Thyroid gland (tissue), 4 donors: ENCODE results near the gene PRPF6. TPM values are rescaled to one million over a fixed set of nuclear protein-coding genes. Genes with fewer than 3 reads are reported as not detected.
"Not testable (repeated sequence)": the region's sequence is repeated elsewhere in the genome, so short reads cannot be mapped to it uniquely, and the experiment has no call there.

Experiments used
- DNase-seq, 2 donors: peaks; one replicate each; pipeline ENCODE4 v3.0.0-alpha.2; 2019
- H3K27ac ChIP-seq, 3 donors: fragments of 200-600 bp; sonication (generic); 1 replicate in 2 of 3; 2 replicates in 1 of 3; pipeline ENCODE4 v1.5.1; 2016 to 2019; ENCODE audit warnings: mild to moderate bottlenecking in 1 of 3, moderate library complexity in 1 of 3
- H3K27me3 ChIP-seq: fragments of 200-600 bp; sonication (generic); one replicate; pipeline ENCODE4 v1.5.1; 2019
- H3K36me3 ChIP-seq, 2 donors: fragments of 200-600 bp; sonication (generic); one replicate each; pipeline ENCODE4 v1.5.1; 2016 to 2019
- H3K4me1 ChIP-seq, 2 donors: fragments of 200-600 bp; sonication (generic); one replicate each; pipeline ENCODE4 v1.5.1; 2017 to 2019
- H3K4me3 ChIP-seq, 3 donors: fragments of 200-600 bp; sonication (generic); replicated peaks in 1 of 3; 1 replicate in 2 of 3; 2 replicates in 1 of 3; pipeline ENCODE4 v1.5.1; 2016; ENCODE audit warnings: mild to moderate bottlenecking in 1 of 3
- H3K9me3 ChIP-seq: fragments of 200-600 bp; sonication (generic); one replicate; pipeline ENCODE4 v1.5.1; 2017
- CTCF ChIP-seq, 6 experiments: fragments of 200-600 bp in 3 of 6; fragments of 450-650 bp in 3 of 6; sonication (generic) in 3 of 6; IDR thresholded peaks; one replicate each; pipeline ENCODE4 v1.5.1; 2016 to 2019; ENCODE audit warnings: antibody characterized with exemption in 6 of 6, mild to moderate bottlenecking in 2 of 6, inconsistent platforms in 1 of 6, moderate library complexity in 1 of 6
- POLR2A ChIP-seq, 2 donors: fragments of 450-650 bp; IDR thresholded peaks; one replicate each; pipeline ENCODE4 v1.6.1; 2017; ENCODE audit warnings: antibody characterized with exemption in 2 of 2, mild to moderate bottlenecking in 2 of 2, moderate library complexity in 1 of 2
- WGBS, 2 donors: methylation state at CpG; one replicate each; pipeline ENCODE4 v1.1.5; 2017; 5-methylcytosine and 5-hydroxymethylcytosine counted together
- intact Hi-C: fragments of 100-400 bp; cut with DNase I; formaldehyde crosslinking; loops from one replicate; pipeline ENCODE4 v1.15.1; 2023
- total RNA-seq, 4 donors: library from RNA; depleted of rRNA; stranded (reverse); fragments of >200 nt; gene quantifications; one replicate each; pipeline ENCODE4 v1.2.3, GENCODE V29; 2016

The PRPF6 gene
- total RNA-seq, 4 donors from 2014 or later: 62.8 to 76.2 (median 70.1) TPM

DNA sequence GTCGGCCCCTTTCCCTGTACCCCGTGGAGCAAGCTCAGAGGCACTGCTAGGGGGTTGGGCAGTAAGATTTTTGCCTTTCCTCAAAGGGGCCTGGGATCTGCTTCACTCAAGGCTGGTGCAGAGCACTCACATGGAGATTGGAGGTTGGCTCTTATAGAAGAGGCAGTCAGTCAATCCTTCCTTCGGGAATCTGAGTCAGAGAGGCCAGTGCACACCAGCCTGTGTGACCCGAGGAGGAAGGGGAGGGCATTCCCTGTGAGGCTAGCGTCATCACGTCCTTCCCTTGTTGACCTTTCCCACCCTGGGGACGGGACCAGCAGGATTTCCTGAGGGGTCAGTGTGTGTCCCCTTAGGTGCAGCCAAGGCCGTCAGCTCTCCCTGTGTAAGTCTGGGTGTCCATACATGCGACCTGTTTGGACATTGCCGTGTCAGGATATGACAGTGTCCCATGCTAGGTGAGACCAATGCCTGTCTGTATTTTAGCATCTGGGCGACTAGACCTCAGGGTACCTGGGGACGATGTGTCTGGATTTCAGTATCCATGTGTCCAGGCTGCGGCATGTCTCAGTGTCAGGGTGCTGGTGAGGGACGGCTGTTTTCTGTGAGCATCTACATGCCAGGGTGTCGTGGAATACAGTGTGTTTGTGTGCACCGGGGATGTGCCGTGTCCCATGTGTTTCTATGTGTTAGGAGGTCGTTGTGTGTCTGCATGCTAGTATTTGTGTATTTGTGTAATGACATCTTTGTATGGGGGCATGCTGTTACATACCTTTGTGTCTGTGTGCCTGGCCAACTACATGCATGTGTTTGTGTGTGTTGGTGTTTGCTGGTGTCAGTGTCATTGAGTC is 8.4 kb upstream of the PRPF6 start:
- H3K27me3 ChIP-seq: no peaks in the 10 kb centered on the region
- H3K27ac ChIP-seq: no peak overlapping the region
- no peak for DNase-seq
- no peaks in the 10 kb centered on the region for H3K9me3 ChIP-seq
- WGBS, 2 donors: 78 to 83% methylated on average over 13 to 15 of the region's 18 CpGs
- H3K36me3 ChIP-seq: peaks cover 0 to 2% of the 10 kb centered on the region in 2 donors
- TF ChIP-seq CTCF (IDR thresholded peaks at IDR 0.05): no peak
- TF ChIP-seq POLR2A (IDR thresholded peaks at IDR 0.05): no peak
- peaks cover 11 to 24% of the 10 kb centered on the region in 2 donors for H3K4me1 ChIP-seq
- intact Hi-C loops: loop anchor here (5.0 kb wide), 1 partner anchor 475 kb away; the partner anchor contains the start of gene EEF1A2
- no peak overlapping the region for H3K4me3 ChIP-seq

- WGBS, 2 donors: 89 to 96% methylated on average over 3 of the region's 3 CpGs
- TF ChIP-seq POLR2A (IDR thresholded peaks at IDR 0.05) (no peak), CTCF (IDR thresholded peaks at IDR 0.05) (no peak)
- H3K4me3 ChIP-seq: no peak overlapping the region
- no peaks in the 10 kb centered on the region for H3K27me3 ChIP-seq
- H3K27ac ChIP-seq: no peak overlapping the region
- no peak for DNase-seq
- H3K36me3 ChIP-seq: no peaks in the 10 kb centered on the region
- peaks cover 11 to 24% of the 10 kb centered on the region in 2 donors for H3K4me1 ChIP-seq
- no peaks in the 10 kb centered on the region for H3K9me3 ChIP-seq
- intact Hi-C loops: loop anchor here (5.0 kb wide), 1 partner anchor 476 kb away; the partner anchor contains the start of gene EEF1A2
Observed at GRCh38 chr20:63973160-63973479, 7.8 kb upstream of the PRPF6 start.

DNA sequence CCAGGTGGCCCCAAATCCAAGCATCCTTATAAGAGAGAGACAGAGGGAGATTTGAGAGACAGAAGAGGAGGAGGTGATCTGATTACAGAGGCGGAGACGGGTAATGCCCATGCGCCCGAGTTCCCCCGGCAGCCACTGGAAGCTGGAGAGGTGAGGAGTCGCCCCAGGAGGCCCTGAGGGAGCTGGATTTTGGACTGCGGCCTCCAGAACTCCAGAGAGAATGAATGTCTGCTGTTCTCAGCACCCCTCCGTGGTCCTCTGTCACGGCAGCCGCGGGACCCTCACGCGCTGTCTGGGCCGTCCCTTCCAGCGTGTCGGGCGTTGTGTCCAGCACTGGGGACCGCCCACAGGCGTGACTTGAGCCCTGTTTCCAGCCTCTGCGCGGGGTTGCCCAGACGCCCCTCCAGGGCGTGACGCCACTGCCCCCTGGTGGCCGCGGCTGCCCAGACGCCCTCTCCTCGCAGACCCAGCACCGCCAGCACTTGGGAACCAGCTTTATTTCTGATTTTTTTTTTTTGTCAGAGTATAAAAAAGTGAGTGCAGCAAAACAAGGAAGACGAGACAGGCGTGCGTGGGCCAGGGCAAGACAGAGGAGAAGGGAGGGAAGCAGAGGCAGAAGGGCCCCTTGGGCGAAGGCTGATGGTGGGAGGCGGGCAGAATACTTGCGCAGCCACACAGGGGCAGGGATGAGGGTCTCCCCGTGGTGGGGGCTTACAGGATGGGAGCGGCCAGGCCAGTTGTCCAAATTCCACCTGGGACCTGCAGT is 7.1 kb upstream of the PRPF6 start:
- Histone ChIP-seq H3K4me1 (peaks cover 10 to 23% of the 10 kb centered on the region in 2 donors), H3K36me3 (no peaks in the 10 kb centered on the region), H3K27ac (no peak overlapping the region), H3K9me3 (no peaks in the 10 kb centered on the region), H3K27me3 (no peaks in the 10 kb centered on the region), H3K4me3 (no peak overlapping the region)
- intact Hi-C loops: loop anchor here (2.0 to 5.0 kb wide), 2 partner anchors 437 to 477 kb away; partner anchors contain the start of genes EEF1A2 and PTK6
- 11 to 12% methylated on average over 31 to 37 of the region's 37 CpGs for WGBS, 2 donors
- TF ChIP-seq POLR2A (IDR thresholded peaks at IDR 0.05): no peak
- TF ChIP-seq CTCF (IDR thresholded peaks at IDR 0.05): peak; percentile 88 to 99 (median 98)
- peak; percentile 89 to 90 for DNase-seq

DNA sequence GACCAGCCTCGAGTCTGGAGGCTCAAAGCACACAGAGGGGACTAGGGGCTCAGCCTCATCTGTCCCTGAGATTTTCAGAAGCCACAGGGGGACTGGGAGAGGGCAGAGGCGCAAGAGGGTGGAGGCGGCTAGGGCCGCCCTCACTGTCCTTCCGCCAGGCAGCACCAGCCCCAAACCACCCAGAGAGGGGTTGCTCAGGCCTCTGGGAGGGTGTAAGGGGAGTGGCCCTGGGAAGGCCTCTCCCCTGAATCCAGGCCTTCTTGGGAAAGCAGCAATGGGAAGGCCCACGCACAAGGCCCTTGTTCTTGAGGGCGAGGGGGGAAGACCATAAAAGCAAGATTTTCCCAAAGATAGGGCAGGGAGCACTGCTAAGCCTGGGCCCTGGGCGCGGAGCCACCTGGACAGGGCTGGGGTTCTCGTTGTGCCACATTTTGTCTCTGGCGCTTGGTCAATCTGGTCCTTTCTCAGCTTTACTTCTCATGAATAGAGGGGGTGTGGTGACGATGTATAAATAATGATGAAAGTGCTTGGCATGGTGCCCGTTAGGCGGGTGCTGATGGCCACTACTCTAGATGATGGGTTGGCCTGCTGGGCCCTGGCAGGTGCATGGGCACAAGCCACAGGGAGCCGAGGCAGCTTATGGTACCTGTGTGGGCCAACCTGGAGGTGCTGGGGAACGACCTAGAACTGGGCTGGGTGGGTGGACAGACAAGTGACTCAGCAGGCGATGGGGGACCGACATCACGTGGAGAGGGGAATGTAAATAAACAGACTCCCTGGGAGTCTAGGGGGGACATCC is 6.3 kb upstream of the PRPF6 start:
- Histone ChIP-seq H3K4me1 (peaks cover 7 to 20% of the 10 kb centered on the region in 2 donors), H3K36me3 (no peaks in the 10 kb centered on the region), H3K4me3 (no peak overlapping the region), H3K9me3 (no peaks in the 10 kb centered on the region), H3K27me3 (no peaks in the 10 kb centered on the region), H3K27ac (no peak overlapping the region)
- WGBS, 2 donors: 80 to 86% methylated on average over 18 to 19 of the region's 19 CpGs
- DNase-seq: no peak
- intact Hi-C loops: loop anchor here (2.0 to 5.0 kb wide), 2 partner anchors 438 to 477 kb away; partner anchors contain the start of genes EEF1A2 and PTK6
- TF ChIP-seq CTCF (IDR thresholded peaks at IDR 0.05) (no peak), POLR2A (IDR thresholded peaks at IDR 0.05) (no peak)

DNA sequence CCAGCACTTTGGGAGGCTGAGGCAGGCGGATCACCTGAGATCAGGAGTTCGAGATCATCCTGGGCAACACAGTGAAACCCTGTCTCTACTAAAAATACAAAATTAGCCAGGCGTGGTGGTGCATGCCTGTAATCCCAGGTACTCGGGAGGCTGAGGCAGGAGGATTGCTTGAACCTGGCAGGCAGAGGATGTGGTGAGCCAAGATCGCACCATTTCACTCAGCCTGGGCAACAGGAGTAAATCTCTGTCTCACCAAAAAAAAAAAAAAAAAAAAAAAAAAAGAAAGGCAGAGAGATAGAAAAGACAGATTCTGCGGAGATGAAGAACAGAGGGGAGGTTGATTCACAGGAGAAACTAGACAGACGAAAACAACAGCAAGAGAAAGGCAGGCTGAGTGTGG is 4.4 kb upstream of the PRPF6 start:
- H3K4me3 ChIP-seq, H3K27me3 ChIP-seq, intact Hi-C loops, H3K27ac ChIP-seq, H3K36me3 ChIP-seq, DNase-seq, H3K9me3 ChIP-seq: not testable (repeated sequence)
- H3K4me1 ChIP-seq: peaks cover 13 to 25% of the 10 kb centered on the region in 2 donors
- 91 to 93% methylated on average over 7 of the region's 7 CpGs for WGBS, 2 donors
